IPS-18a (cell line): ENCODE data around the gene RETREG1.

Experiments
- H3K27ac ChIP-seq: one replicate; pipeline ENCODE4 v1.5.1; 2013; ENCODE audit warnings: low read length
- H3K27me3 ChIP-seq: one replicate; pipeline ENCODE4 v1.6.1; 2013; ENCODE audit warnings: mild to moderate bottlenecking, low read length; ENCODE audit not compliant: control insufficient read depth, insufficient read depth
- H3K36me3 ChIP-seq: one replicate; pipeline ENCODE4 v1.6.1; 2013; ENCODE audit warnings: low read depth, low read length; ENCODE audit not compliant: control insufficient read depth
- H3K4me1 ChIP-seq: one replicate; pipeline ENCODE4 v1.6.1; 2013; ENCODE audit warnings: low read depth, low read length; ENCODE audit not compliant: control insufficient read depth
- H3K4me3 ChIP-seq: one replicate; pipeline ENCODE4 v1.5.1; 2013; ENCODE audit warnings: low read length
- H3K9ac ChIP-seq: one replicate; pipeline ENCODE4 v1.6.1; 2013; ENCODE audit warnings: mild to moderate bottlenecking, low read length, moderate library complexity
- H3K9me3 ChIP-seq: one replicate; pipeline ENCODE4 v1.6.1; 2013; ENCODE audit warnings: low read depth, low read length; ENCODE audit not compliant: control insufficient read depth

Gene RETREG1

DNA sequence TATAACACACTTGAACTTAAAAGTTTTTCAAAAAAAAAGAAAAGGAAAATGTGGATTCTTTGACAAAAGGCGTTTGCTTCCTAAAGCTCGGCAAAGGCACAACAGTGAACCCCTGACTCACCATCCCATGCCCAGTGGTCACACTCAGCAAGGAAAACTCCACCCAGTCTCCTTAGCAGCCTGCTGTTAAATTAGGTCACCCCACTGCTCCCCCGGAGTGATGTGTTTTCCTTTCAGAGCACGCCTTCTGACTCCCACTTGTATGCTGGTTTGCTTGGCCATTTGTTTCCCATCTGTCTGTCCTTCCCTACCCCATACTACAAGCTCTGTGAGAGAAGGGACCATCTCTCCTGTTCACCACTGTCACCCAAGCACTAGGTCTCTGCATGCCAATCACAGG lies 23.8 kb downstream of the RETREG1 start:
- H3K27ac ChIP-seq = no peak overlapping the region
- H3K9me3 ChIP-seq = no peaks in the 10 kb centered on the region
- H3K27me3 ChIP-seq = no peaks in the 10 kb centered on the region
- H3K9ac ChIP-seq = no peak overlapping the region
- H3K4me3 ChIP-seq = no peak overlapping the region
- H3K36me3 ChIP-seq = no peaks in the 10 kb centered on the region
- H3K4me1 ChIP-seq = peaks cover 6% of the 10 kb centered on the region

DNA sequence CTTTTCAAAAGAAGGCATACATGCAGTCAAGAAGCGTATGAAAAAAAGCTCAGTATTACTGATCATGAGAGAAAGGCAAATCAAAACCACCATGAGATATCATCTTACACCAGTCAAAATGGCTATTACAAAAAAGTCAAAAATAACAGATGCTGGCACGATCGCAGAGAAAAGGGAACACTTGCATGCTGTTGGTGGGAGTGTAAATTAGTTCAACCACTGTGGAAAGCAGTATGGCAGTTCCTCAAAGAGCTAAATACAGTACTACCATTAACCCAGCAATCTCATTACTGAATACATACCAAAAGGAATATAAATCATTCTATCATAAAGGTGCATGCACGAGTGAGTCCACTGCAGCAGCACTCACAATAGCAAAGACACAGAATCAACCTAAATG lies 24.5 kb downstream of the RETREG1 start:
- H3K4me1 ChIP-seq = peaks cover 6% of the 10 kb centered on the region
- H3K27ac ChIP-seq = no peak overlapping the region
- H3K4me3 ChIP-seq = no peak overlapping the region
- H3K36me3 ChIP-seq = no peaks in the 10 kb centered on the region
- no peaks in the 10 kb centered on the region for H3K27me3 ChIP-seq
- no peak overlapping the region for H3K9ac ChIP-seq
- no peaks in the 10 kb centered on the region for H3K9me3 ChIP-seq

DNA sequence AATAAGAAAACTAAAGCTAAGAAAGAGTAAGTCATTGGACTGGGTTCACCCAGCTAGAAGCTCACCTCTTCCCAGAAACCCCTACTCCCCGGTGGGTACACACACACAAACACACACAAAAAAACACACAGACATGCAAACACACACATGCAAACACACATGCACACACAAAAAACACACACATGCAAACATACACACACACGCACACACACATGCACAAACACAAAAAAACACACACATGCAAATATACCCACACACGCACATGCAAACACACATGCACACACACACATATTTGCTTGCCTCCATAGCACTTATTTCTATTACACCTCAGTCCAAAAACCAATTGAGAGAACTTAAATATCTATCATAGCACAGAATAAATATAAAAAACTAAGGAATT lies 26.1 kb downstream of the RETREG1 start:
- H3K9me3 ChIP-seq = peaks cover 5% of the 10 kb centered on the region
- no peaks in the 10 kb centered on the region for H3K36me3 ChIP-seq
- H3K9ac ChIP-seq = no peak overlapping the region
- no peaks in the 10 kb centered on the region for H3K27me3 ChIP-seq
- H3K27ac ChIP-seq = no peak overlapping the region
- H3K4me1 ChIP-seq = peaks cover 6% of the 10 kb centered on the region
- no peak overlapping the region for H3K4me3 ChIP-seq

GRCh38 chr5:16589658-16590057 lies 27.1 kb downstream of the RETREG1 start:
- H3K4me1 ChIP-seq = peaks cover 6% of the 10 kb centered on the region
- no peak overlapping the region for H3K9ac ChIP-seq
- H3K27ac ChIP-seq = no peak overlapping the region
- H3K9me3 ChIP-seq = peaks cover 5% of the 10 kb centered on the region
- no peaks in the 10 kb centered on the region for H3K27me3 ChIP-seq
- H3K4me3 ChIP-seq = no peak overlapping the region
- H3K36me3 ChIP-seq = no peaks in the 10 kb centered on the region

- no peak overlapping the region for H3K4me3 ChIP-seq
- no peak overlapping the region for H3K27ac ChIP-seq
- peaks cover 5% of the 10 kb centered on the region for H3K9me3 ChIP-seq
- no peaks in the 10 kb centered on the region for H3K27me3 ChIP-seq
- H3K36me3 ChIP-seq = no peaks in the 10 kb centered on the region
- H3K4me1 ChIP-seq = peaks cover 6% of the 10 kb centered on the region
- no peak overlapping the region for H3K9ac ChIP-seq
Observed at GRCh38 chr5:16588434-16589214, 28.2 kb downstream of the RETREG1 start.

- Histone ChIP-seq H3K9me3 (peaks cover 5% of the 10 kb centered on the region), H3K4me1 (peaks cover 4% of the 10 kb centered on the region), H3K36me3 (no peaks in the 10 kb centered on the region), H3K27me3 (no peaks in the 10 kb centered on the region), H3K9ac (no peak overlapping the region), H3K4me3 (no peak overlapping the region), H3K27ac (no peak overlapping the region)
Observed at GRCh38 chr5:16586556-16586955, 30.2 kb downstream of the RETREG1 start.

- Histone ChIP-seq H3K9me3 (peaks cover 5% of the 10 kb centered on the region), H3K27me3 (no peaks in the 10 kb centered on the region), H3K4me3 (no peak overlapping the region), H3K36me3 (no peaks in the 10 kb centered on the region), H3K4me1 (no peaks in the 10 kb centered on the region), H3K9ac (no peak overlapping the region), H3K27ac (no peak overlapping the region)
Observed at GRCh38 chr5:16585041-16585667, 31.6 kb downstream of the RETREG1 start.

GRCh38 chr5:16582081-16582480 lies 34.7 kb downstream of the RETREG1 start:
- H3K4me1 ChIP-seq = peaks cover 12% of the 10 kb centered on the region
- H3K9me3 ChIP-seq = peaks cover 5% of the 10 kb centered on the region
- H3K36me3 ChIP-seq = no peaks in the 10 kb centered on the region
- H3K4me3 ChIP-seq = no peak overlapping the region
- no peak overlapping the region for H3K27ac ChIP-seq
- H3K9ac ChIP-seq = no peak overlapping the region
- no peaks in the 10 kb centered on the region for H3K27me3 ChIP-seq

- Histone ChIP-seq H3K9ac (no peak overlapping the region), H3K9me3 (no peaks in the 10 kb centered on the region), H3K27ac (no peak overlapping the region), H3K36me3 (no peaks in the 10 kb centered on the region), H3K4me1 (peaks cover 18% of the 10 kb centered on the region), H3K4me3 (no peak overlapping the region), H3K27me3 (no peaks in the 10 kb centered on the region)
Observed at GRCh38 chr5:16580382-16580781, 36.4 kb downstream of the RETREG1 start.

GRCh38 chr5:16579142-16579847 lies 37.5 kb downstream of the RETREG1 start:
- Histone ChIP-seq H3K27me3 (no peaks in the 10 kb centered on the region), H3K27ac (no peak overlapping the region), H3K4me3 (no peak overlapping the region), H3K9ac (no peak overlapping the region), H3K36me3 (no peaks in the 10 kb centered on the region), H3K9me3 (no peaks in the 10 kb centered on the region), H3K4me1 (peaks cover 29% of the 10 kb centered on the region)

GRCh38 chr5:16578474-16578883 lies 38.3 kb downstream of the RETREG1 start:
- no peak overlapping the region for H3K27ac ChIP-seq
- H3K36me3 ChIP-seq = no peaks in the 10 kb centered on the region

More at GRCh38 chr5:16578474-16578883, 38.3 kb downstream of the RETREG1 start:
- Histone ChIP-seq H3K4me3 (no peak overlapping the region), H3K9ac (no peak overlapping the region), H3K4me1 (peaks cover 33% of the 10 kb centered on the region), H3K9me3 (no peaks in the 10 kb centered on the region), H3K27me3 (no peaks in the 10 kb centered on the region)
